ENCODE data around the gene THSD4. TPM values are rescaled to one million over a fixed set of nuclear protein-coding genes. Genes with fewer than 3 reads are reported as not detected.

The THSD4 gene
- total and polyA plus RNA-seq, 9 of the 15 experiments (the other 6 are each of a cell fraction or from before 2014, with no cell fraction given) = 0.04 TPM; not detected in 5

- no peak overlapping the region for H3K4me2 ChIP-seq (ENCODE audit: insufficient read depth, low read length)
- H3K9ac ChIP-seq (ENCODE audit: insufficient read depth in 1 of 2, low read depth in 2 of 2, low read length in 2 of 2) = no peak overlapping the region
- 7% methylated on average over 6 of the region's 6 CpGs for WGBS (ENCODE audit: insufficient coverage, low coverage, missing lambda C conversion rate)
- no peaks in the 10 kb centered on the region for H3K27me3 ChIP-seq (ENCODE audit: control insufficient read depth in 2 of 2, insufficient read depth in 2 of 2, low read length in 2 of 2)
- no TSS peak for BruUV-seq (replicated peaks)
- no peaks in the 10 kb centered on the region for H3K9me1 ChIP-seq (ENCODE audit: control insufficient read depth, insufficient read depth, low read length)
- FAIRE-seq (no peak), DNase-seq (ENCODE audit: extremely low read depth in 1 of 4, low spot score in 3 of 4) (no peak), ATAC-seq (no peak)
- intact Hi-C loops (cut with micrococcal nuclease) (no loop called here), in situ Hi-C loops (cut with MboI) (no loop called here)
- no peaks in the 10 kb centered on the region; a peak in 1 of 5 replicates for H3K4me1 ChIP-seq (replicated peaks in 1 of 2; ENCODE audit: control insufficient read depth in 2 of 2, insufficient read depth in 2 of 2, low read length in 2 of 2)
- H4K20me1 ChIP-seq (replicated peaks; ENCODE audit: control insufficient read depth, insufficient read depth, low read length) = no peaks in the 10 kb centered on the region
- H3K79me2 ChIP-seq (ENCODE audit: control insufficient read depth, insufficient read depth, low read length) = no peaks in the 10 kb centered on the region
- H3K36me3 ChIP-seq (ENCODE audit: control insufficient read depth, insufficient read depth, low read length) = no peaks in the 10 kb centered on the region
- CTCF ChIA-PET (ENCODE audit: low intra/inter-chr PET ratio) = no interaction called here
- POLR2A ChIA-PET = no interaction called here
- H3K4me3 ChIP-seq = no peak overlapping the region
- no peaks in the 10 kb centered on the region for H3K9me3 ChIP-seq (replicated peaks; ENCODE audit: control insufficient read depth, insufficient read depth, low read depth, low read length)
- no peak overlapping the region for H3K27ac ChIP-seq (ENCODE audit: extremely low read depth, low read depth, low read length)
- H2AFZ ChIP-seq (ENCODE audit: low read depth, low read length) = no peak overlapping the region
- TF ChIP-seq ZSCAN32 (CRISPR knock-in tag; IDR thresholded peaks at IDR 0.05) (no peak), TRIM24 (IDR thresholded peaks at IDR 0.05) (peak in 1 of 2 experiments; percentile 86; a peak in 1 of 4 replicates), MCM7 (IDR thresholded peaks at IDR 0.05) (no peak), ZBTB11 (CRISPR knock-in tag; IDR thresholded peaks at IDR 0.05) (peak in 1 of 3 experiments; percentile 92; a peak in 2 of 6 replicates), ZNF217 (CRISPR knock-in tag; IDR thresholded peaks at IDR 0.05) (no peak), CBX3 (IDR thresholded peaks at IDR 0.05; ENCODE audit: borderline replicate concordance in 1 of 2, low read length in 2 of 2) (no peak), ATF3 (IDR thresholded peaks at IDR 0.05) (peak; percentile 58; the same call in 1 of the 2 replicates), ATF3 (CRISPR knock-in tag; conservative IDR thresholded peaks at IDR 0.05) (no peak), SMAD3 (CRISPR knock-in tag; conservative IDR thresholded peaks at IDR 0.05) (peak; percentile 43; the same call in 1 of the 2 replicates), BACH1 (tag; IDR thresholded peaks at IDR 0.05) (peak; percentile 20; the same call in 1 of the 2 replicates), ZNF589 (CRISPR knock-in tag; IDR thresholded peaks at IDR 0.05; ENCODE audit: low read depth) (peak; percentile 73), ZNF766 (CRISPR knock-in tag; conservative IDR thresholded peaks at IDR 0.05) (peak; percentile 53; the same call in 1 of the 2 replicates), EP300 (IDR thresholded peaks at IDR 0.05; ENCODE audit: low read length) (peak; percentile 37; the same call in 1 of the 2 replicates)
Measured at GRCh38 chr15:71242292-71242691, 127.0 kb downstream of the THSD4 start.
